ACC112 (cell line): ENCODE results near the gene IL12RB1.

Experiments used
- H2AFZ ChIP-seq: fragments of 200-600 bp; sonication (generic); one replicate; pipeline ENCODE4 v1.6.0; 2017; ENCODE audit warnings: antibody characterized with exemption, low read length; ENCODE audit not compliant: unreplicated experiment
- H3K27ac ChIP-seq: fragments of 200-600 bp; sonication (generic); 2 replicates; pipeline ENCODE4 v1.5.1; 2014; ENCODE audit warnings: low read depth, mild to moderate bottlenecking, antibody characterized with exemption, low read length, moderate library complexity
- H3K27me3 ChIP-seq: fragments of 200-600 bp; sonication (generic); 2 replicates; pipeline ENCODE4 v1.6.1; 2014; ENCODE audit warnings: mild to moderate bottlenecking, antibody characterized with exemption, low read length, moderate library complexity, mixed read lengths; ENCODE audit not compliant: insufficient read depth
- H3K36me3 ChIP-seq: fragments of 200-600 bp; sonication (generic); 2 replicates; pipeline ENCODE4 v1.6.1; 2016; ENCODE audit warnings: mild to moderate bottlenecking, antibody characterized with exemption, low read length, moderate library complexity, mixed read lengths; ENCODE audit not compliant: insufficient read depth
- H3K4me1 ChIP-seq: fragments of 200-600 bp; sonication (generic); one replicate; pipeline ENCODE4 v1.6.1; 2016; ENCODE audit warnings: low read length, mixed read lengths; ENCODE audit not compliant: insufficient read depth, unreplicated experiment, control insufficient read depth
- H3K4me3 ChIP-seq: fragments of 200-600 bp; sonication (generic); 2 replicates; pipeline ENCODE4 v1.5.1; 2014; ENCODE audit warnings: mild to moderate bottlenecking, low read depth, low read length
- H3K79me2 ChIP-seq: fragments of 200-600 bp; sonication (generic); one replicate; pipeline ENCODE4 v1.6.0; 2016; ENCODE audit warnings: low read length; ENCODE audit not compliant: control insufficient read depth, unreplicated experiment, insufficient read depth

IL12RB1 gene

GRCh38 chr19:18062028-18062427 lies 24.7 kb downstream of the IL12RB1 start:
- no peaks in the 10 kb centered on the region for H3K79me2 ChIP-seq
- no peaks in the 10 kb centered on the region for H3K36me3 ChIP-seq
- no peaks in the 10 kb centered on the region for H3K27me3 ChIP-seq
- H3K4me3 ChIP-seq, result no peak overlapping the region
- H2AFZ ChIP-seq, result no peak overlapping the region
- H3K4me1 ChIP-seq, result peaks cover 2% of the 10 kb centered on the region
- no peak overlapping the region for H3K27ac ChIP-seq

GRCh38 chr19:18060472-18060871 lies 26.3 kb downstream of the IL12RB1 start:
- H2AFZ ChIP-seq, result no peak overlapping the region
- H3K36me3 ChIP-seq, result no peaks in the 10 kb centered on the region
- no peaks in the 10 kb centered on the region for H3K27me3 ChIP-seq
- no peak overlapping the region for H3K27ac ChIP-seq
- peaks cover 2% of the 10 kb centered on the region for H3K4me1 ChIP-seq
- H3K79me2 ChIP-seq, result no peaks in the 10 kb centered on the region
- no peak overlapping the region for H3K4me3 ChIP-seq

GRCh38 chr19:18059902-18060301 lies 26.8 kb downstream of the IL12RB1 start:
- H3K4me1 ChIP-seq, result peaks cover 2% of the 10 kb centered on the region
- no peaks in the 10 kb centered on the region for H3K79me2 ChIP-seq
- H2AFZ ChIP-seq, result no peak overlapping the region
- no peaks in the 10 kb centered on the region for H3K36me3 ChIP-seq
- H3K27ac ChIP-seq, result no peak overlapping the region
- H3K4me3 ChIP-seq, result no peak overlapping the region
- H3K27me3 ChIP-seq, result no peaks in the 10 kb centered on the region

- Histone ChIP-seq H3K27ac (no peak overlapping the region), H3K36me3 (no peaks in the 10 kb centered on the region), H2AFZ (no peak overlapping the region), H3K4me3 (no peak overlapping the region), H3K79me2 (no peaks in the 10 kb centered on the region), H3K27me3 (no peaks in the 10 kb centered on the region), H3K4me1 (peaks cover 2% of the 10 kb centered on the region)
Measured at GRCh38 chr19:18059297-18059696, 27.4 kb downstream of the IL12RB1 start.

- Histone ChIP-seq H3K4me3 (no peak overlapping the region), H2AFZ (no peak overlapping the region), H3K36me3 (no peaks in the 10 kb centered on the region), H3K4me1 (peaks cover 2% of the 10 kb centered on the region), H3K27me3 (no peaks in the 10 kb centered on the region), H3K27ac (peak overlapping the region; percentile 17; the same call in 1 of the 2 replicates), H3K79me2 (no peaks in the 10 kb centered on the region)
Measured at GRCh38 chr19:18058208-18059009, 28.3 kb downstream of the IL12RB1 start.

GRCh38 chr19:18057557-18057956 lies 29.2 kb downstream of the IL12RB1 start:
- H3K36me3 ChIP-seq, result no peaks in the 10 kb centered on the region
- no peaks in the 10 kb centered on the region for H3K27me3 ChIP-seq
- H2AFZ ChIP-seq, result no peak overlapping the region
- H3K27ac ChIP-seq, result no peak overlapping the region
- H3K79me2 ChIP-seq, result no peaks in the 10 kb centered on the region
- peaks cover 2% of the 10 kb centered on the region for H3K4me1 ChIP-seq
- no peak overlapping the region for H3K4me3 ChIP-seq

DNA sequence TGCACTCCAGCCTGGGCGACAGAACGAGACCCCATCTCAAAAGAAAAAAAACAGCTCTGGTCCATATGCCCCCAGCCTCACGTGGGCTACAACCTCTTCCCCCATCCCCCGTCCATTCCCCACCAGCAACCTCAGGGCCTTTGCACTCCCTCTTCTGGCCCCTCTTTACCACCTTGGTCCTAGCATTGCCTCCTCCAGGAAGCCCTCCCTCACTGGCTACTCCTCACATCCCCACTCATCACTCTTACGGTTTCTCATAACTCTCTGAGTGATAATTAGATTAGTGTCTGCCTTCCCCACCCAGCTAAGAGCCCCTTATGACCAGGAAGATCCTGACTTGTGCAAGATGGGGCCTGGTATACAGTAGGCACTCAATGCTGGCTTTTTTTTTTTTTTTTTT lies 30.8 kb downstream of the IL12RB1 start:
- Histone ChIP-seq H2AFZ (no peak overlapping the region), H3K27me3 (no peaks in the 10 kb centered on the region), H3K79me2 (no peaks in the 10 kb centered on the region), H3K27ac (no peak overlapping the region), H3K4me1 (peaks cover 2% of the 10 kb centered on the region), H3K4me3 (no peak overlapping the region), H3K36me3 (no peaks in the 10 kb centered on the region)

DNA sequence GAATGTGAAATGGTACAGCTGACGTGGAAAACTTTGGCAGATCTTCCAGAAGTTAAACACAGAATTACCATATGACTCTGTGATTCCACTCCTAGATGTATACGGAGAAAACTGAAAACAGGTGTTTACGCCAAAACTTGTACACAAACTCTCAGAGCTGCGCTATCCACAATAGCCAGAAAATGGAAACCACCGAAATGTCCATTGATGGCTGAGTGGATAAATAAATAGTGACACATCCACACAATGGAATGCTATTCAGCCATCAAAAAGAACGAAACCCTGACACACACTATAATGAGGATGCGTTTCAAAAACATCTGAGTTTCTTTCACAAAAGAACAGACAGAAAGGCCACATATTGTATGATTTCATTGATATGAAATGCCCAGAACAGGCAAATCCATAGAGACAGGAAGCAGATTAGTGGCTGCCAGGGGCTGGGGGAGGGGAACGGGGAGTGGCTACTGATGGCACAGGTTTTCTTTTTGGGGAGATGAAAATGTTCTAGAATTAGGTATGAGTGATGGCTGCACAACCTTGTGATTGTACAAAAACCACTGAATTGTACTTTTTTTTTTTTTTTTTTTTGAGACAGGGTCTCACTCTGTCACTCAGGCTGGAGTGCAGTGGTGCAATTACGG lies 33.0 kb downstream of the IL12RB1 start:
- H3K27me3 ChIP-seq, result no peaks in the 10 kb centered on the region
- H3K36me3 ChIP-seq, result no peaks in the 10 kb centered on the region
- H3K4me3 ChIP-seq, result no peak overlapping the region
- no peak overlapping the region for H3K27ac ChIP-seq
- no peaks in the 10 kb centered on the region for H3K79me2 ChIP-seq
- H3K4me1 ChIP-seq, result peaks cover 2% of the 10 kb centered on the region
- H2AFZ ChIP-seq, result no peak overlapping the region

GRCh38 chr19:18051887-18052286 lies 34.8 kb downstream of the IL12RB1 start:
- no peak overlapping the region for H2AFZ ChIP-seq
- H3K4me1 ChIP-seq, result no peaks in the 10 kb centered on the region
- H3K79me2 ChIP-seq, result no peaks in the 10 kb centered on the region
- no peak overlapping the region for H3K4me3 ChIP-seq
- H3K27me3 ChIP-seq, result no peaks in the 10 kb centered on the region
- H3K27ac ChIP-seq, result no peak overlapping the region
- H3K36me3 ChIP-seq, result no peaks in the 10 kb centered on the region

- Histone ChIP-seq H3K4me1 (peaks cover 17% of the 10 kb centered on the region), H3K36me3 (no peaks in the 10 kb centered on the region), H3K27me3 (no peaks in the 10 kb centered on the region), H3K4me3 (no peak overlapping the region), H3K27ac (no peak overlapping the region), H2AFZ (no peak overlapping the region), H3K79me2 (no peaks in the 10 kb centered on the region)
Measured at GRCh38 chr19:18049385-18049784, 37.3 kb downstream of the IL12RB1 start.
